ENCODE measurements around the gene CUBN.

CUBN gene

GRCh38 chr10:16923726-16924125 is 205.9 kb downstream of the CUBN start:
- no peaks in the 10 kb centered on the region for H3K9me3 ChIP-seq (ENCODE audit: control insufficient read depth, low read length)
- H3K36me3 ChIP-seq (ENCODE audit: control insufficient read depth, insufficient read depth, low read length): no peaks in the 10 kb centered on the region
- no peak overlapping the region for H3K27ac ChIP-seq (ENCODE audit: insufficient read depth, low read depth, low read length, poor library complexity, severe bottlenecking)
- H3K4me3 ChIP-seq (ENCODE audit: insufficient read depth, low read depth, low read length): no peak overlapping the region
- H3K4me1 ChIP-seq (ENCODE audit: control insufficient read depth, insufficient read depth, low read length): peaks cover 8% of the 10 kb centered on the region
- H3K27me3 ChIP-seq (ENCODE audit: control insufficient read depth, insufficient read depth, low read length, poor library complexity, severe bottlenecking): no peaks in the 10 kb centered on the region
- WGBS, 2 experiments: 92 to 97% methylated on average over 3 of the region's 3 CpGs

GRCh38 chr10:16923309-16923708 is 206.3 kb downstream of the CUBN start:
- H3K4me3 ChIP-seq (ENCODE audit: insufficient read depth, low read depth, low read length): no peak overlapping the region
- H3K36me3 ChIP-seq (ENCODE audit: control insufficient read depth, insufficient read depth, low read length): no peaks in the 10 kb centered on the region
- no peak overlapping the region for H3K27ac ChIP-seq (ENCODE audit: insufficient read depth, low read depth, low read length, poor library complexity, severe bottlenecking)
- 65 to 70% methylated on average over 2 of the region's 2 CpGs for WGBS, 2 experiments
- H3K4me1 ChIP-seq (ENCODE audit: control insufficient read depth, insufficient read depth, low read length): peaks cover 4% of the 10 kb centered on the region
- H3K9me3 ChIP-seq (ENCODE audit: control insufficient read depth, low read length): no peaks in the 10 kb centered on the region
- no peaks in the 10 kb centered on the region for H3K27me3 ChIP-seq (ENCODE audit: control insufficient read depth, insufficient read depth, low read length, poor library complexity, severe bottlenecking)

GRCh38 chr10:16919121-16919982 is 210.3 kb downstream of the CUBN start:
- Histone ChIP-seq H3K36me3 (ENCODE audit: control insufficient read depth, insufficient read depth, low read length) (no peaks in the 10 kb centered on the region), H3K4me3 (ENCODE audit: insufficient read depth, low read depth, low read length) (no peak overlapping the region), H3K27me3 (ENCODE audit: control insufficient read depth, insufficient read depth, low read length, poor library complexity, severe bottlenecking) (no peaks in the 10 kb centered on the region), H3K9me3 (ENCODE audit: control insufficient read depth, low read length) (no peaks in the 10 kb centered on the region), H3K27ac (ENCODE audit: insufficient read depth, low read depth, low read length, poor library complexity, severe bottlenecking) (no peak overlapping the region), H3K4me1 (ENCODE audit: control insufficient read depth, insufficient read depth, low read length) (no peaks in the 10 kb centered on the region)
- WGBS, 2 experiments: 94 to 95% methylated on average over 7 to 9 of the region's 9 CpGs

- no peaks in the 10 kb centered on the region for H3K36me3 ChIP-seq (ENCODE audit: control insufficient read depth, insufficient read depth, low read length)
- no peak overlapping the region for H3K27ac ChIP-seq (ENCODE audit: insufficient read depth, low read depth, low read length, poor library complexity, severe bottlenecking)
- no peaks in the 10 kb centered on the region for H3K9me3 ChIP-seq (ENCODE audit: control insufficient read depth, low read length)
- no peaks in the 10 kb centered on the region for H3K27me3 ChIP-seq (ENCODE audit: control insufficient read depth, insufficient read depth, low read length, poor library complexity, severe bottlenecking)
- WGBS, 2 experiments: 86 to 91% methylated on average over 4 to 5 of the region's 6 CpGs
- no peaks in the 10 kb centered on the region for H3K4me1 ChIP-seq (ENCODE audit: control insufficient read depth, insufficient read depth, low read length)
- no peak overlapping the region for H3K4me3 ChIP-seq (ENCODE audit: insufficient read depth, low read depth, low read length)
Observed at GRCh38 chr10:16916496-16916895, 213.1 kb downstream of the CUBN start.

GRCh38 chr10:16915300-16915699 is 214.3 kb downstream of the CUBN start:
- Histone ChIP-seq H3K36me3 (ENCODE audit: control insufficient read depth, insufficient read depth, low read length) (no peaks in the 10 kb centered on the region), H3K27me3 (ENCODE audit: control insufficient read depth, insufficient read depth, low read length, poor library complexity, severe bottlenecking) (no peaks in the 10 kb centered on the region), H3K4me1 (ENCODE audit: control insufficient read depth, insufficient read depth, low read length) (no peaks in the 10 kb centered on the region), H3K4me3 (ENCODE audit: insufficient read depth, low read depth, low read length) (no peak overlapping the region), H3K27ac (ENCODE audit: insufficient read depth, low read depth, low read length, poor library complexity, severe bottlenecking) (no peak overlapping the region), H3K9me3 (ENCODE audit: control insufficient read depth, low read length) (no peaks in the 10 kb centered on the region)
- WGBS, 2 experiments: 73 to 81% methylated on average over 2 of the region's 2 CpGs

GRCh38 chr10:16913266-16913665 is 216.3 kb downstream of the CUBN start:
- Histone ChIP-seq H3K36me3 (ENCODE audit: control insufficient read depth, insufficient read depth, low read length) (no peaks in the 10 kb centered on the region), H3K4me3 (ENCODE audit: insufficient read depth, low read depth, low read length) (no peak overlapping the region), H3K4me1 (ENCODE audit: control insufficient read depth, insufficient read depth, low read length) (no peaks in the 10 kb centered on the region), H3K27me3 (ENCODE audit: control insufficient read depth, insufficient read depth, low read length, poor library complexity, severe bottlenecking) (no peaks in the 10 kb centered on the region), H3K9me3 (ENCODE audit: control insufficient read depth, low read length) (no peaks in the 10 kb centered on the region), H3K27ac (ENCODE audit: insufficient read depth, low read depth, low read length, poor library complexity, severe bottlenecking) (no peak overlapping the region)
- WGBS, 2 experiments: 80 to 89% methylated on average over 4 of the region's 4 CpGs

GRCh38 chr10:16910793-16911164 is 218.8 kb downstream of the CUBN start:
- Histone ChIP-seq H3K36me3 (ENCODE audit: control insufficient read depth, insufficient read depth, low read length) (no peaks in the 10 kb centered on the region), H3K27ac (ENCODE audit: insufficient read depth, low read depth, low read length, poor library complexity, severe bottlenecking) (no peak overlapping the region), H3K4me3 (ENCODE audit: insufficient read depth, low read depth, low read length) (no peak overlapping the region), H3K9me3 (ENCODE audit: control insufficient read depth, low read length) (no peaks in the 10 kb centered on the region), H3K4me1 (ENCODE audit: control insufficient read depth, insufficient read depth, low read length) (no peaks in the 10 kb centered on the region), H3K27me3 (ENCODE audit: control insufficient read depth, insufficient read depth, low read length, poor library complexity, severe bottlenecking) (no peaks in the 10 kb centered on the region)
- 95 to 97% methylated on average over 3 to 4 of the region's 4 CpGs for WGBS, 2 experiments

- Histone ChIP-seq H3K4me1 (ENCODE audit: control insufficient read depth, insufficient read depth, low read length) (no peaks in the 10 kb centered on the region), H3K9me3 (ENCODE audit: control insufficient read depth, low read length) (no peaks in the 10 kb centered on the region), H3K27ac (ENCODE audit: insufficient read depth, low read depth, low read length, poor library complexity, severe bottlenecking) (no peak overlapping the region), H3K4me3 (ENCODE audit: insufficient read depth, low read depth, low read length) (no peak overlapping the region), H3K36me3 (ENCODE audit: control insufficient read depth, insufficient read depth, low read length) (no peaks in the 10 kb centered on the region), H3K27me3 (ENCODE audit: control insufficient read depth, insufficient read depth, low read length, poor library complexity, severe bottlenecking) (no peaks in the 10 kb centered on the region)
- WGBS, 2 experiments: 98 to 100% methylated on average over 2 to 4 of the region's 4 CpGs
Observed at GRCh38 chr10:16909961-16910792, 219.4 kb downstream of the CUBN start.

GRCh38 chr10:16909271-16909767 is 220.3 kb downstream of the CUBN start:
- no peaks in the 10 kb centered on the region for H3K9me3 ChIP-seq (ENCODE audit: control insufficient read depth, low read length)
- WGBS, 2 experiments: 89 to 94% methylated on average over 1 of the region's 1 CpG
- no peaks in the 10 kb centered on the region for H3K36me3 ChIP-seq (ENCODE audit: control insufficient read depth, insufficient read depth, low read length)
- H3K27ac ChIP-seq (ENCODE audit: insufficient read depth, low read depth, low read length, poor library complexity, severe bottlenecking): no peak overlapping the region
- no peaks in the 10 kb centered on the region for H3K4me1 ChIP-seq (ENCODE audit: control insufficient read depth, insufficient read depth, low read length)
- no peaks in the 10 kb centered on the region for H3K27me3 ChIP-seq (ENCODE audit: control insufficient read depth, insufficient read depth, low read length, poor library complexity, severe bottlenecking)
- no peak overlapping the region for H3K4me3 ChIP-seq (ENCODE audit: insufficient read depth, low read depth, low read length)

GRCh38 chr10:16907687-16908086 is 221.9 kb downstream of the CUBN start:
- 93 to 96% methylated on average over 2 of the region's 2 CpGs for WGBS, 2 experiments
- H3K4me3 ChIP-seq (ENCODE audit: insufficient read depth, low read depth, low read length): no peak overlapping the region
- no peaks in the 10 kb centered on the region for H3K9me3 ChIP-seq (ENCODE audit: control insufficient read depth, low read length)
- H3K36me3 ChIP-seq (ENCODE audit: control insufficient read depth, insufficient read depth, low read length): no peaks in the 10 kb centered on the region
- H3K27me3 ChIP-seq (ENCODE audit: control insufficient read depth, insufficient read depth, low read length, poor library complexity, severe bottlenecking): no peaks in the 10 kb centered on the region
- H3K27ac ChIP-seq (ENCODE audit: insufficient read depth, low read depth, low read length, poor library complexity, severe bottlenecking): no peak overlapping the region
- no peaks in the 10 kb centered on the region for H3K4me1 ChIP-seq (ENCODE audit: control insufficient read depth, insufficient read depth, low read length)

Measured in ectodermal cell (in vitro differentiated cells).